A549 (cell line): ENCODE data around the gene FAM174C.

ENCODE experiments used
- CEBPB ChIP-seq, 2 experiments: fragments of >200 bp in 1 of 2; sonication (Bioruptor Twin) in 1 of 2; formaldehyde crosslinking in 1 of 2; IDR thresholded peaks; 2 replicates each; pipeline ENCODE4 v1.6.1; 2012 to 2016
- EP300 ChIP-seq, 2 experiments: fragments of >200 bp; sonication (Bioruptor Twin); formaldehyde crosslinking; IDR thresholded peaks; 2 replicates in 1 of 2; 3 replicates in 1 of 2; pipeline ENCODE4 v1.6.1; 2016 to 2017
- JUNB ChIP-seq: fragments of >200 bp; sonication (Bioruptor Twin); formaldehyde crosslinking; IDR thresholded peaks from 2 replicates; pipeline ENCODE4 v1.6.1; 2016
- MYC ChIP-seq: IDR thresholded peaks from 2 replicates; pipeline ENCODE4 v1.6.1; 2012; ENCODE audit warnings: mild to moderate bottlenecking, inconsistent platforms, low read length, improper control_type of control experiment, borderline replicate concordance
- POLR2A ChIP-seq: IDR thresholded peaks from 2 replicates; pipeline ENCODE4 v1.6.1; 2012; ENCODE audit warnings: mild to moderate bottlenecking, low read length
- RAD21 ChIP-seq, 2 experiments: fragments of >200 bp in 1 of 2; sonication (Bioruptor Twin) in 1 of 2; formaldehyde crosslinking in 1 of 2; IDR thresholded peaks in 1 of 2; conservative IDR thresholded peaks in 1 of 2; 2 replicates in 1 of 2; 3 replicates in 1 of 2; pipeline ENCODE4 v1.6.1; 2012 to 2018; ENCODE audit warnings: inconsistent platforms in 1 of 2
- TP53 ChIP-seq: fragments of 250-450 bp; sonication (Bioruptor Pico); IDR thresholded peaks from 2 replicates; pipeline ENCODE4 v1.5.0; 2021; ENCODE audit warnings: mild to moderate bottlenecking, moderate library complexity
- TF ChIP-seq, protein P1 (sequence below): fragments of >200 bp; sonication (Bioruptor Twin); formaldehyde crosslinking; IDR thresholded peaks from 3 replicates; pipeline ENCODE4 v1.5.1; 2016

DNA sequence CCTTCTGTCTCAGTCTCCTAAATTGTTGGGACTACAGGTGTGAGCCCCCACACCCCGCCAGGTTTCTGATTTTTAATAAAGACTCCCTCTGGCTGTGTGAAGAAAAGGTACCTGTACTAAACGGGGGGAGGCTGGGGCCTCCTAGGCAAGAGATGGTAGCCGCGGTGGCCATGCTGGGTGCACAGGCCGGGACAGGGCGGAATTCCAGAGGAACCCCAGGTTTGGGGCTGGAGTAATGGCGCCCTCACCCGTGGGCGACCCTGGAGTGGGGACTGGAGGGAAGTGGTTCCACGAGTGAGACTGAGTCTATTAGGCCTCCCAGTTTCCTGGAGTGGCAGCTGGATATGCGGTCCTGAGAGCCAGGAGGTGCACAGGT, 35.9 kb upstream of the FAM174C start:
- TF ChIP-seq, protein P1, sequence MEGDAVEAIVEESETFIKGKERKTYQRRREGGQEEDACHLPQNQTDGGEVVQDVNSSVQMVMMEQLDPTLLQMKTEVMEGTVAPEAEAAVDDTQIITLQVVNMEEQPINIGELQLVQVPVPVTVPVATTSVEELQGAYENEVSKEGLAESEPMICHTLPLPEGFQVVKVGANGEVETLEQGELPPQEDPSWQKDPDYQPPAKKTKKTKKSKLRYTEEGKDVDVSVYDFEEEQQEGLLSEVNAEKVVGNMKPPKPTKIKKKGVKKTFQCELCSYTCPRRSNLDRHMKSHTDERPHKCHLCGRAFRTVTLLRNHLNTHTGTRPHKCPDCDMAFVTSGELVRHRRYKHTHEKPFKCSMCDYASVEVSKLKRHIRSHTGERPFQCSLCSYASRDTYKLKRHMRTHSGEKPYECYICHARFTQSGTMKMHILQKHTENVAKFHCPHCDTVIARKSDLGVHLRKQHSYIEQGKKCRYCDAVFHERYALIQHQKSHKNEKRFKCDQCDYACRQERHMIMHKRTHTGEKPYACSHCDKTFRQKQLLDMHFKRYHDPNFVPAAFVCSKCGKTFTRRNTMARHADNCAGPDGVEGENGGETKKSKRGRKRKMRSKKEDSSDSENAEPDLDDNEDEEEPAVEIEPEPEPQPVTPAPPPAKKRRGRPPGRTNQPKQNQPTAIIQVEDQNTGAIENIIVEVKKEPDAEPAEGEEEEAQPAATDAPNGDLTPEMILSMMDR: no peak
- TF ChIP-seq EP300 (IDR thresholded peaks at IDR 0.05) (no peak), RAD21 (conservative IDR thresholded peaks at IDR 0.05 in 1 of 2, IDR thresholded peaks at IDR 0.05 in 1 of 2) (no peak), JUNB (no peak), CEBPB (IDR thresholded peaks at IDR 0.05) (no peak), POLR2A (no peak), MYC (no peak), TP53 (CRISPR knock-in tag) (no peak)
